ENCODE data around the gene GET4. TPM values are rescaled to one million over a fixed set of nuclear protein-coding genes. Genes with fewer than 3 reads are reported as not detected.

Gene GET4
- total and polyA plus RNA-seq, 2 of the 8 experiments (the other 6 are each of a cell fraction or from before 2014, with no cell fraction given): 56.7 to 74.1 TPM

- H3K56ac ChIP-seq (replicated peaks; ENCODE audit: insufficient read length, low read depth, low read length): no peak overlapping the region
- no peak for DNase-seq (ENCODE audit: low read depth in 1 of 2, low spot score in 2 of 2)
- H2BK20ac ChIP-seq (ENCODE audit: low read length): no peak overlapping the region
- peaks cover 0 to 12% (median 1%) of the 10 kb centered on the region in 4 experiments; a peak in 2 of 7 replicates for H3K4me1 ChIP-seq (replicated peaks in 1 of 4; ENCODE audit: control insufficient read depth in 3 of 4, insufficient read depth in 4 of 4, low read length in 3 of 4)
- H3K4me3 ChIP-seq (ENCODE audit: extremely low read depth in 1 of 4, insufficient read depth in 2 of 4, low read depth in 3 of 4, low read length in 4 of 4): no peak overlapping the region
- H3K9me3 ChIP-seq (ENCODE audit: insufficient read depth in 2 of 2, low read depth in 1 of 2, low read length in 1 of 2): no peaks in the 10 kb centered on the region
- no peak overlapping the region for H3K27ac ChIP-seq (ENCODE audit: low read depth, low read length)
- H2BK5ac ChIP-seq (ENCODE audit: low read depth, low read length): peak overlapping the region; percentile 35
- H3K23me2 ChIP-seq (ENCODE audit: low read depth, low read length): no peaks in the 10 kb centered on the region
- no peak overlapping the region for H3K4me2 ChIP-seq (ENCODE audit: insufficient read depth in 1 of 2, low read depth in 2 of 2, low read length in 2 of 2)
- H2BK15ac ChIP-seq (ENCODE audit: low read length): no peak overlapping the region
- WGBS, 2 experiments (ENCODE audit: extremely low coverage in 1 of 2, insufficient coverage in 1 of 2, insufficient read length in 1 of 2, insufficient replicate concordance in 2 of 2, low coverage in 1 of 2, low lambda C conversion rate in 2 of 2, missing lambda C conversion rate in 1 of 2): 93% methylated on average over 40 of the region's 40 CpGs; no CpG with 5 or more reads in 1 of the 2 experiments
- H3K23ac ChIP-seq (ENCODE audit: insufficient read length): no peak overlapping the region
- H3K9ac ChIP-seq (replicated peaks in 1 of 4; ENCODE audit: extremely low read depth in 1 of 4, low read depth in 3 of 4, low read length in 3 of 4): no peak overlapping the region
- H3K27me3 ChIP-seq (replicated peaks in 1 of 4; ENCODE audit: control insufficient read depth in 3 of 4, extremely low read depth in 1 of 4, insufficient read depth in 3 of 4, low read length in 3 of 4): no peaks in the 10 kb centered on the region
- H4K8ac ChIP-seq (ENCODE audit: extremely low read depth, insufficient read depth, low read length): no peak overlapping the region
- peaks cover 43 to 45% of the 10 kb centered on the region in 2 experiments for H4K20me1 ChIP-seq (replicated peaks in 1 of 2; ENCODE audit: control insufficient read depth in 1 of 2, insufficient read depth in 2 of 2, low read length in 2 of 2)
- peaks cover 46% of the 10 kb centered on the region for H3K79me1 ChIP-seq (ENCODE audit: low read depth, low read length)
- no peak overlapping the region; the same call in 1 of the 2 replicates for H2AK5ac ChIP-seq (ENCODE audit: low read depth, low read length)
- H2BK12ac ChIP-seq (ENCODE audit: low read depth, low read length): no peak overlapping the region
- H3K4ac ChIP-seq (replicated peaks; ENCODE audit: insufficient read length, low read depth, low read length): no peak overlapping the region
- FAIRE-seq: no peak
- no peak overlapping the region for H4K91ac ChIP-seq (replicated peaks; ENCODE audit: insufficient read length, low read length)
- CTCF ChIA-PET (ENCODE audit: partially characterized antibody): interaction anchor here (0.6 to 1.9 kb wide), 4 partner anchors 9 to 1509 kb away, joined by 3 to 4 read pairs (median 3); no protein-coding TSS in a partner anchor
- no peak overlapping the region for H2BK120ac ChIP-seq (replicated peaks; ENCODE audit: low read depth, low read length)
- H4K5ac ChIP-seq (ENCODE audit: insufficient read length, low read depth, low read length): no peak overlapping the region
- no peak overlapping the region for H3K14ac ChIP-seq (ENCODE audit: insufficient read length)
- H3K18ac ChIP-seq (ENCODE audit: extremely low read depth, low read length): no peak overlapping the region
- H2AFZ ChIP-seq (ENCODE audit: low read length): no peak overlapping the region
- peaks cover 9 to 37% (median 23%) of the 10 kb centered on the region in 4 experiments; a peak in 7 of 8 replicates for H3K36me3 ChIP-seq (ENCODE audit: control insufficient read depth in 2 of 4, insufficient read depth in 4 of 4, low read length in 3 of 4)
- H3K79me2 ChIP-seq (ENCODE audit: control insufficient read depth in 1 of 2, insufficient read depth in 2 of 2, low read length in 2 of 2): peaks cover 24 to 78% of the 10 kb centered on the region in 2 experiments
- TF ChIP-seq EGR1 (IDR thresholded peaks at IDR 0.05; ENCODE audit: borderline replicate concordance, low read depth, low read length) (no peak), CREB1 (IDR thresholded peaks at IDR 0.05) (no peak)
- POLR2A ChIA-PET (ENCODE audit: partially characterized antibody): interaction anchor here (0.9 to 1.6 kb wide), 2 partner anchors 10 to 11 kb away, joined by 3 to 6 read pairs; partner anchors contain the start of gene GET4
Measured at GRCh38 chr7:886626-887487, 10.5 kb downstream of the GET4 start.

All from H1 (cell line).